Endothelial cell of umbilical vein (primary cell): ENCODE data around the gene ETFA. TPM values are rescaled to one million over a fixed set of nuclear protein-coding genes. Genes with fewer than 3 reads are reported as not detected.

Experiments used
- BruUV-seq: library from RNA; stranded (reverse); fragments of 400-500 nt; replicated peaks from 2 replicates; lab custom pipeline; 2021; lab: Mats Ljungman, UMichigan
- CTCF ChIA-PET: fragments of 300-600, 350-600 bp; sonication (Branson Sonifier 250); formaldehyde crosslinking; loops from one replicate; lab custom pipeline; 2021; ENCODE audit warnings: antibody characterized with exemption, inconsistent platforms; lab: Charles Lee
- POLR2A ChIA-PET: fragments of 300-600, 350-600 bp; sonication (Branson Sonifier 250); formaldehyde crosslinking; loops from one replicate; lab custom pipeline; 2021; ENCODE audit warnings: antibody characterized with exemption, inconsistent platforms; lab: Charles Lee
- DNase-seq: peaks from one replicate; pipeline ENCODE4 v3.0.0-alpha.2; 2011; ENCODE audit warnings: low read depth, low spot score
- FAIRE-seq: peaks from 2 replicates; lab custom pipeline; 2011; peaks lifted over from hg19 to GRCh38; lab: Jason Lieb, UNC
- H2AFZ ChIP-seq: 2 replicates; pipeline ENCODE4 v1.6.0; 2012; ENCODE audit warnings: low read depth, low read length, control low read depth, inconsistent platforms
- H3K27ac ChIP-seq: 2 replicates; pipeline ENCODE4 v1.5.1; 2011; ENCODE audit warnings: low read depth, mild to moderate bottlenecking, control low read depth, low read length, moderate library complexity; ENCODE audit not compliant: insufficient read depth
- H3K27me3 ChIP-seq, 2 experiments: 2 replicates each; pipeline versions ENCODE4 v1.6.0 to v1.6.1; 2011; ENCODE audit warnings: low read length in 2 of 2, mixed read lengths in 1 of 2; ENCODE audit not compliant: control insufficient read depth in 2 of 2, insufficient read depth in 2 of 2
- H3K36me3 ChIP-seq, 2 experiments: 2 replicates in 1 of 2; 3 replicates in 1 of 2; pipeline ENCODE4 v1.5.1; 2011; ENCODE audit warnings: low read length in 2 of 2, mild to moderate bottlenecking in 1 of 2, moderate library complexity in 1 of 2; ENCODE audit not compliant: control insufficient read depth in 2 of 2, insufficient read depth in 2 of 2; ENCODE audit errors: extremely low read depth in 1 of 2
- H3K4me1 ChIP-seq: 3 replicates; pipeline ENCODE4 v1.5.1; 2011; ENCODE audit warnings: mild to moderate bottlenecking, low read length; ENCODE audit not compliant: control insufficient read depth, insufficient read depth; ENCODE audit errors: extremely low read depth
- H3K4me2 ChIP-seq: 2 replicates; pipeline ENCODE4 v1.6.1; 2011; ENCODE audit warnings: low read length, control low read depth, mixed read lengths; ENCODE audit not compliant: insufficient read depth
- H3K4me3 ChIP-seq, 3 experiments: fragments of 200-600 bp in 1 of 3; sonication (generic), shearing (Covaris generic) in 1 of 3; replicated peaks in 1 of 3; 2 replicates each; pipeline ENCODE4 v1.5.1; 2011 to 2016; ENCODE audit warnings: control low read depth in 3 of 3, low read length in 3 of 3, mild to moderate bottlenecking in 2 of 3, inconsistent platforms in 1 of 3, low read depth in 1 of 3, moderate library complexity in 1 of 3; ENCODE audit not compliant: insufficient read depth in 1 of 3
- H3K79me2 ChIP-seq: 2 replicates; pipeline ENCODE4 v1.6.0; 2012; ENCODE audit warnings: low read length, inconsistent platforms; ENCODE audit not compliant: control insufficient read depth, insufficient read depth
- H3K9ac ChIP-seq: replicated peaks from 2 replicates; pipeline ENCODE3; 2011; ENCODE audit warnings: low read length, control low read depth; ENCODE audit not compliant: insufficient read depth; ENCODE audit errors: extremely low read depth
- H3K9me1 ChIP-seq: replicated peaks from 3 replicates; pipeline ENCODE4 v1.6.0; 2011; ENCODE audit warnings: mild to moderate bottlenecking, low read length; ENCODE audit not compliant: control insufficient read depth, insufficient read depth; ENCODE audit errors: extremely low read depth
- H3K9me3 ChIP-seq: replicated peaks from 2 replicates; pipeline ENCODE4 v1.5.1; 2012; ENCODE audit warnings: low read length, inconsistent platforms; ENCODE audit not compliant: control insufficient read depth, insufficient read depth
- H4K20me1 ChIP-seq: replicated peaks from 2 replicates; pipeline ENCODE3; 2011; ENCODE audit warnings: mild to moderate bottlenecking, low read length; ENCODE audit not compliant: control insufficient read depth, insufficient read depth; ENCODE audit errors: extremely low read depth
- CTCF ChIP-seq, 2 donors: IDR thresholded peaks; 1 replicate in 1 of 2; 2 replicates in 1 of 2; pipeline ENCODE4 v1.5.1; 2011; ENCODE audit warnings: low read length in 2 of 2, mild to moderate bottlenecking in 2 of 2, moderate library complexity in 2 of 2, control low read depth in 1 of 2, inconsistent platforms in 1 of 2, low read depth in 1 of 2; ENCODE audit not compliant: insufficient read depth in 1 of 2; ENCODE audit errors: extremely low read depth in 1 of 2
- EZH2 ChIP-seq: IDR thresholded peaks from 2 replicates; pipeline ENCODE4 v1.6.1; 2012; ENCODE audit warnings: borderline replicate concordance, low read depth, mild to moderate bottlenecking, moderate library complexity, low read length, inconsistent platforms; ENCODE audit not compliant: severe bottlenecking
- FOS ChIP-seq: IDR thresholded peaks from 2 replicates; pipeline ENCODE4 v1.6.1; 2011; ENCODE audit warnings: mild to moderate bottlenecking, low read length, moderate library complexity, borderline replicate concordance; ENCODE audit not compliant: insufficient read depth
- GATA2 ChIP-seq: IDR thresholded peaks from 2 replicates; pipeline ENCODE4 v1.7.0; 2011; ENCODE audit warnings: low read depth, mild to moderate bottlenecking, moderate library complexity, mixed read lengths, low read length; ENCODE audit not compliant: insufficient read length, insufficient read depth
- JUN ChIP-seq: IDR thresholded peaks from 2 replicates; pipeline ENCODE4 v1.6.1; 2011; ENCODE audit warnings: borderline replicate concordance, low read depth; ENCODE audit not compliant: insufficient read length, insufficient read depth
- MAX ChIP-seq: IDR thresholded peaks from 2 replicates; pipeline ENCODE4 v1.6.1; 2011; ENCODE audit not compliant: insufficient read depth, insufficient read length
- MYC ChIP-seq: IDR thresholded peaks from one replicate; pipeline ENCODE4 v1.6.1; 2011; ENCODE audit warnings: mild to moderate bottlenecking, low read depth, low read length
- POLR2A ChIP-seq: IDR thresholded peaks from 2 replicates; pipeline ENCODE4 v1.6.1; 2012; ENCODE audit warnings: low read depth, mild to moderate bottlenecking, control low read depth, low read length
- POLR2AphosphoS5 ChIP-seq: IDR thresholded peaks from 2 replicates; pipeline ENCODE4 v1.6.1; 2012; ENCODE audit warnings: low read depth, mild to moderate bottlenecking, control low read depth, low read length, moderate library complexity; ENCODE audit not compliant: insufficient read depth
- dilution Hi-C: fragments of 300-500 bp; cut with MboI; formaldehyde crosslinking; loops from one replicate; pipeline ENCODE4 v1.15.0; 2019; ENCODE audit warnings: low sequenced_read_pairs; ENCODE audit not compliant: extremely low pct_ligation_motif_present
- intact Hi-C: fragments of 100-400 bp; cut with micrococcal nuclease; formaldehyde crosslinking; loops from one replicate; pipeline ENCODE4 v1.10.0; 2022
- polyA plus RNA-seq, 4 experiments: library from polyadenylated mRNA; depleted of rRNA in 3 of 4; stranded (reverse) in 3 of 4; unstranded in 1 of 4; fragments of >200 nt; gene quantifications; 2 replicates each; pipeline versions ENCODE4 v1.2.1 to v1.2.3, GENCODE V29; 2011 to 2012; ENCODE audit warnings: missing spikeins in 1 of 4
- total RNA-seq: library from RNA; stranded (reverse); gene quantifications from 2 replicates; pipeline ENCODE4 v1.2.3, GENCODE V29; 2021

The ETFA gene
- total and polyA plus RNA-seq, 2 donors (not counting 3 experiments of a cell fraction or from before 2014, with no cell fraction given): 102 to 116 TPM

- Histone ChIP-seq H2AFZ (no peak overlapping the region), H3K4me2 (no peak overlapping the region), H3K4me3 (no peak overlapping the region), H3K9me1 (no peaks in the 10 kb centered on the region), H3K9me3 (no peaks in the 10 kb centered on the region), H3K4me1 (no peaks in the 10 kb centered on the region), H3K27ac (no peak overlapping the region), H4K20me1 (no peaks in the 10 kb centered on the region), H3K27me3 (no peaks in the 10 kb centered on the region), H3K9ac (no peak overlapping the region), H3K36me3 (no peaks in the 10 kb centered on the region), H3K79me2 (no peaks in the 10 kb centered on the region)
- no TSS peak for BruUV-seq
- dilution Hi-C loops: no loop called here
- intact Hi-C loops: no loop called here
- no peak for TF ChIP-seq JUN
- TF ChIP-seq MYC: no peak
- no peak for TF ChIP-seq GATA2
- TF ChIP-seq POLR2AphosphoS5: no peak
- no peak for TF ChIP-seq POLR2A
- no peak for TF ChIP-seq FOS
- DNase-seq (no peak), FAIRE-seq (no peak)
- ChIA-PET POLR2A (no interaction called here), CTCF (no interaction called here)
These were observed 138.5 kb downstream of the ETFA start for GRCh38 chr15:76172782-76173181.

- CTCF ChIA-PET: interaction anchor here (1.4 to 3.8 kb wide), 3 partner anchors 11 to 20 kb away, joined by 3 to 11 read pairs (median 8); no protein-coding TSS in a partner anchor
- Histone ChIP-seq H3K9ac (no peak overlapping the region), H3K9me1 (no peaks in the 10 kb centered on the region), H3K36me3 (no peaks in the 10 kb centered on the region), H4K20me1 (no peaks in the 10 kb centered on the region), H3K79me2 (no peaks in the 10 kb centered on the region), H3K4me1 (no peaks in the 10 kb centered on the region), H3K27me3 (no peaks in the 10 kb centered on the region), H2AFZ (no peak overlapping the region), H3K27ac (no peak overlapping the region), H3K9me3 (no peaks in the 10 kb centered on the region), H3K4me2 (no peak overlapping the region), H3K4me3 (no peak overlapping the region)
- TF ChIP-seq FOS (no peak), CTCF (IDR thresholded peaks at IDR 0.05; ENCODE audit: extremely low read depth in 1 of 2, insufficient read depth in 1 of 2, low read depth in 1 of 2, low read length in 2 of 2) (no peak), POLR2A (no peak), MAX (no peak), JUN (no peak), EZH2 (no peak), POLR2AphosphoS5 (no peak), MYC (no peak), GATA2 (no peak)
- no TSS peak for BruUV-seq
- DNase-seq (no peak), FAIRE-seq (no peak)
- intact Hi-C loops: no loop called here
- dilution Hi-C loops: no loop called here
- POLR2A ChIA-PET: no interaction called here
These were observed 141.1 kb downstream of the ETFA start for GRCh38 chr15:76169911-76170800.
